HEK293T (cell line): ENCODE results near the gene MRGPRX1.

Experiments
- CTCF ChIA-PET: fragments of 350-600 bp; formaldehyde crosslinking; extraction: SDS; loops from one replicate; lab custom pipeline; 2021; ENCODE audit warnings: antibody characterized with exemption, inconsistent platforms; lab: Yijun Ruan, JAX
- POLR2A ChIA-PET: fragments of 350-600 bp; formaldehyde crosslinking; extraction: SDS; loops from one replicate; lab custom pipeline; 2020; ENCODE audit warnings: antibody characterized with exemption, inconsistent platforms; lab: Yijun Ruan, JAX
- DNase-seq: peaks from one replicate; pipeline ENCODE4 v3.0.0; 2012; ENCODE audit warnings: mixed read lengths; ENCODE audit errors: extremely low spot score
- ARNT ChIP-seq: fragments of 450-650 bp; IDR thresholded peaks from 2 replicates; pipeline ENCODE4 v1.6.1; 2017; ENCODE audit warnings: mild to moderate bottlenecking
- BHLHE40 ChIP-seq: fragments of 450-650 bp; IDR thresholded peaks from 2 replicates; pipeline ENCODE4 v1.6.1; 2016; ENCODE audit warnings: mild to moderate bottlenecking, moderate library complexity, borderline replicate concordance
- CTBP1 ChIP-seq: fragments of 450-650 bp; IDR thresholded peaks from 2 replicates; pipeline ENCODE4 v1.6.1; 2016; ENCODE audit warnings: borderline replicate concordance
- ELF4 ChIP-seq: fragments of 450-650 bp; IDR thresholded peaks from 2 replicates; pipeline ENCODE4 v1.6.1; 2017; ENCODE audit warnings: antibody characterized with exemption
- FOXA1 ChIP-seq: fragments of 450-650 bp; IDR thresholded peaks from 2 replicates; pipeline ENCODE4 v1.6.1; 2016; ENCODE audit warnings: mild to moderate bottlenecking
- FOXK2 ChIP-seq: fragments of 450-650 bp; IDR thresholded peaks from 2 replicates; pipeline ENCODE4 v1.6.1; 2016; ENCODE audit warnings: mild to moderate bottlenecking
- FOXM1 ChIP-seq: fragments of 450-650 bp; IDR thresholded peaks from 2 replicates; pipeline ENCODE4 v1.6.1; 2017; ENCODE audit warnings: mild to moderate bottlenecking, borderline replicate concordance
- HDGF ChIP-seq: fragments of 450-650 bp; IDR thresholded peaks from 2 replicates; pipeline ENCODE4 v1.6.1; 2017; ENCODE audit warnings: antibody characterized with exemption, borderline replicate concordance
- L3MBTL2 ChIP-seq: fragments of 450-650 bp; conservative IDR thresholded peaks from 2 replicates; pipeline ENCODE4 v1.6.1; 2016; ENCODE audit warnings: mild to moderate bottlenecking
- LEF1 ChIP-seq: fragments of 450-650 bp; IDR thresholded peaks from 2 replicates; pipeline ENCODE4 v1.6.1; 2017; ENCODE audit warnings: mild to moderate bottlenecking, borderline replicate concordance
- NFRKB ChIP-seq: fragments of 450-650 bp; IDR thresholded peaks from 2 replicates; pipeline ENCODE4 v1.6.1; 2016; ENCODE audit warnings: mild to moderate bottlenecking, moderate library complexity
- PKNOX1 ChIP-seq: fragments of 450-650 bp; IDR thresholded peaks from 2 replicates; pipeline ENCODE4 v1.6.1; 2016
- SP1 ChIP-seq: fragments of 450-650 bp; IDR thresholded peaks from 2 replicates; pipeline ENCODE4 v1.6.1; 2017
- SUZ12 ChIP-seq: fragments of 450-650 bp; IDR thresholded peaks from 2 replicates; pipeline ENCODE4 v1.6.1; 2016; ENCODE audit warnings: mild to moderate bottlenecking
- TARDBP ChIP-seq: fragments of 450-650 bp; IDR thresholded peaks from 2 replicates; pipeline ENCODE4 v1.6.1; 2016
- ZNF384 ChIP-seq: fragments of 450-650 bp; IDR thresholded peaks from 2 replicates; pipeline ENCODE4 v1.6.1; 2016

The MRGPRX1 gene

GRCh38 chr11:18972336-18972735, 33.1 kb upstream of the MRGPRX1 start:
- no peak for TF ChIP-seq CTBP1
- TF ChIP-seq NFRKB: no peak
- ChIA-PET CTCF (no interaction called here), POLR2A (no interaction called here)
- no peak for DNase-seq

- TF ChIP-seq ARNT (no peak), L3MBTL2 (no peak), FOXM1 (no peak), CTBP1 (no peak), FOXA1 (no peak), LEF1 (no peak), ZNF384 (no peak), FOXK2 (no peak)
- POLR2A ChIA-PET: no interaction called here
- no peak for DNase-seq
- CTCF ChIA-PET: no interaction called here
Observed at GRCh38 chr11:18969720-18970119, 30.5 kb upstream of the MRGPRX1 start.

- no peak for DNase-seq
- TF ChIP-seq ELF4 (no peak), CTBP1 (no peak), NFRKB (no peak), PKNOX1 (no peak), TARDBP (no peak), FOXK2 (no peak), FOXA1 (no peak), ARNT (no peak)
- POLR2A ChIA-PET: no interaction called here
- CTCF ChIA-PET: no interaction called here
Observed at GRCh38 chr11:18958221-18958910, 19.2 kb upstream of the MRGPRX1 start.

- TF ChIP-seq BHLHE40 (no peak), ZNF384 (no peak), FOXK2 (no peak), PKNOX1 (no peak), ELF4 (no peak), HDGF (no peak), FOXM1 (no peak), L3MBTL2 (no peak), ARNT (no peak), SP1 (no peak), LEF1 (no peak), CTBP1 (no peak), FOXA1 (no peak), SUZ12 (no peak), NFRKB (no peak), TARDBP (no peak)
- CTCF ChIA-PET: interaction anchor here (0.6 kb wide), 1 partner anchor 57 kb away, joined by 3 read pairs; no protein-coding TSS in a partner anchor
- DNase-seq: no peak
- POLR2A ChIA-PET: no interaction called here
Observed at GRCh38 chr11:18956630-18957029, 17.4 kb upstream of the MRGPRX1 start.

GRCh38 chr11:18936002-18936673, 3.1 kb downstream of the MRGPRX1 start:
- DNase-seq: no peak
- POLR2A ChIA-PET: no interaction called here
- TF ChIP-seq TARDBP: no peak
- TF ChIP-seq PKNOX1: no peak
- TF ChIP-seq HDGF: no peak
- TF ChIP-seq FOXM1: no peak
- no peak for TF ChIP-seq LEF1
- no peak for TF ChIP-seq ZNF384
- no peak for TF ChIP-seq ELF4
- no peak for TF ChIP-seq CTBP1
- TF ChIP-seq FOXA1: no peak
- no peak for TF ChIP-seq SP1
- no peak for TF ChIP-seq L3MBTL2
- TF ChIP-seq ARNT: no peak
- TF ChIP-seq FOXK2: no peak
- no peak for TF ChIP-seq BHLHE40
- TF ChIP-seq NFRKB: no peak
- TF ChIP-seq SUZ12: no peak
- CTCF ChIA-PET: no interaction called here

GRCh38 chr11:18934195-18934814, 4.9 kb downstream of the MRGPRX1 start:
- no peak for DNase-seq
- POLR2A ChIA-PET: no interaction called here
- CTCF ChIA-PET: no interaction called here
- TF ChIP-seq ARNT (no peak), SUZ12 (no peak), HDGF (no peak), SP1 (no peak), CTBP1 (no peak), TARDBP (no peak), ELF4 (no peak), FOXM1 (no peak), NFRKB (no peak), FOXA1 (no peak), FOXK2 (no peak), LEF1 (no peak), L3MBTL2 (no peak), PKNOX1 (no peak), ZNF384 (no peak), BHLHE40 (no peak)
